ENCODE results near the gene PPM1H.

DNA sequence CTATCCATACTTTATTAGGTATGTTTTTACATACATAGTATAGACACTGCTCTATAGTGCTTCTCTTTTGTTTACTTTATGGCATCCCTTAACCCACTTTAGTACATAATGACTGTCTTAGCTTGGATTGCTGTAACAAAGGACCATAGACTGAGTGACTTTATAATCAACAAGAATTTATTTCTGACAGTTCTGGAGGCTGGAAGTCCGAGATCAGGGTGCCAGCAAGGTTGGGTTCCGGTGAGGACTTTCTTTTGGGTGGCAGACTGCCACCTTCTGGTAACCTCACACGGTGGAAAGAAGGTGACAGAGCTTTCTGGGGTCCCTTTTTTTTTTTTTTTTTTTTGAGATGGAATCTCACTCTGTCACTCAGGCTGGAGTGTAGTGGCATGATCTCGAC is 48.6 kb upstream of the PPM1H start:
- TF ChIP-seq CTCF (IDR thresholded peaks at IDR 0.05) (peak; percentile 27; the same call in 1 of the 2 replicates), NFIC (IDR thresholded peaks at IDR 0.05; ENCODE audit: borderline replicate concordance) (no peak), NRF1 (IDR thresholded peaks at IDR 0.05; ENCODE audit: low read depth, low read length) (no peak)
